ENCODE data around the gene GABRR2. TPM values are rescaled to one million over a fixed set of nuclear protein-coding genes. Genes with fewer than 3 reads are reported as not detected.

The GABRR2 gene
- polyA plus RNA-seq, 3 donors, result 0.97 to 3.1 (median 1.4) TPM

GRCh38 chr6:89212472-89212871 is 102.6 kb downstream of the GABRR2 start:
- DNase-seq, result no peak

GRCh38 chr6:89209457-89209856 is 105.6 kb downstream of the GABRR2 start:
- DNase-seq, result no peak

GRCh38 chr6:89208551-89208950 is 106.5 kb downstream of the GABRR2 start:
- DNase-seq, result no peak

Other genes with a start within 250 kb of the GABRR2 start
- gene PNRC1, start 234.5 kb downstream of the GABRR2 start, polyA plus RNA-seq (ENCODE audit: insufficient read length in 3 of 3), result 100 to 1,000 TPM; 106 to 122 (median 110) TPM
- gene SRSF12, start 197.2 kb downstream of the GABRR2 start, polyA plus RNA-seq (ENCODE audit: insufficient read length in 3 of 3), result 10 to 100 TPM; 12.2 to 18.1 (median 17.5) TPM
- gene PM20D2, start 169.2 kb downstream of the GABRR2 start, polyA plus RNA-seq (ENCODE audit: insufficient read length in 3 of 3), result 10 to 100 TPM; 30.2 to 33.6 (median 32.7) TPM
- gene GABRR1, start 97.9 kb downstream of the GABRR2 start, polyA plus RNA-seq (ENCODE audit: insufficient read length in 3 of 3), result 1 to 10 TPM; 1.2 to 1.6 (median 1.3) TPM
- 10 to 100 TPM; 49.5 to 52.1 (median 50.0) TPM for gene UBE2J1, start 37.4 kb upstream of the GABRR2 start, polyA plus RNA-seq (ENCODE audit: insufficient read length in 3 of 3)
- gene RRAGD, start 97.0 kb upstream of the GABRR2 start, polyA plus RNA-seq (ENCODE audit: insufficient read length in 3 of 3), result 10 to 100 TPM; 25.9 to 32.4 (median 28.6) TPM
- gene ANKRD6, start 117.9 kb upstream of the GABRR2 start, polyA plus RNA-seq (ENCODE audit: insufficient read length in 3 of 3), result 10 to 100 TPM; 24.4 to 38.0 (median 35.9) TPM

Measured in renal pelvis (tissue), 4 donors.